LoVo (cell line): ENCODE results near the gene OR4D9.
"Not testable (repeated sequence)": the region's sequence is repeated elsewhere in the genome, so short reads cannot be mapped to it uniquely, and the experiment has no call there.

ENCODE experiments used
- DNase-seq: peaks from one replicate; pipeline ENCODE4 v3.0.0-alpha.2; 2016; ENCODE audit warnings: low spot score

Gene OR4D9

GRCh38 chr11:59510941-59511589 is at the start of gene OR4D9:
OR4D9 (plus strand) TSS chr11:59511539; CDS start chr11:59514913, 3,374 bp downstream.
- DNase-seq = no peak

GRCh38 chr11:59463190-59463641 is 48.1 kb upstream of the OR4D9 start:
- DNase-seq = no peak

DNA sequence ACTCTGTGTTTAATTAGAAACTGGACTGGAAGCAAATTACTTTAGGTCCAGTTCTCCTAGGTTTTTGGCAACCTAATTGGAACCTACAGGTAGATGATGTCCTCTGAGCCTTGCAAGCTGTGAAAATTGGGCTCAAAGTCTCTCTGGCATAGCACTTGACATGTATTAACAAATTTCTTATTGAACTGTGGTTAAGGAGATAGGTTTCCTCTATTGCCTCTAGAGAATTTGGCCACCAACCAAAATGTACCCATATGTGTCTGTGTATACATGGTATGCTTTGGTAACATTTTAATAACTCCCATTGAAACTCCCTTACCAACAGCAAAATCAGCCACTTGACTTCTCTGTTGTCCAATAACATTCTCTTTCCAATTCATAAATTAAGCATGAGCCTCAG is 38.3 kb upstream of the OR4D9 start, which contains the start of gene OR4D10:
Gene OR4D10, plus strand, starts transcription at position 301 of the 400 bp plus-strand sequence. CDS start 4,115 bp downstream, outside the sequence.
- no peak for DNase-seq

GRCh38 chr11:59475176-59475575 is 36.2 kb upstream of the OR4D9 start:
- DNase-seq = no peak

- no peak for DNase-seq
Measured at GRCh38 chr11:59479906-59480305, 31.4 kb upstream of the OR4D9 start.

DNA sequence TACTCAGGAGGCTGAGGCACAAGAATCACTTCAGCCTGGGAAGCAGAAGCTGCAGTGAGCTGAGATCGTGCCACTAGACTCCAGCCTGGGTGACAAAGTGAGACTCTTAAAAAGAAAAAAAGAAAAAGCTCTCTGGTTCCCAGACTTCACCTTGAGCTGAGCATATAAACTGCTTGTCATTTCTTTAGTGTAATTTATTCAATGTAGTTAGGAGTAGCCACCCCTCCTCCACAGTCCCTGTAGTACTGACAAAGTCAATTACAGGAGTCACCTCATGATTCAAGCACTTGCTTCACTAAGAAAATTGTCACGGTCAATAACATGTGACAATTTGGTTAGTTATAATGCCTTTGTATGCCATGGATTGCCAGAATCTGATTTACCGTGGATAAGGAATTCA is 31.0 kb upstream of the OR4D9 start:
- no peak for DNase-seq

DNA sequence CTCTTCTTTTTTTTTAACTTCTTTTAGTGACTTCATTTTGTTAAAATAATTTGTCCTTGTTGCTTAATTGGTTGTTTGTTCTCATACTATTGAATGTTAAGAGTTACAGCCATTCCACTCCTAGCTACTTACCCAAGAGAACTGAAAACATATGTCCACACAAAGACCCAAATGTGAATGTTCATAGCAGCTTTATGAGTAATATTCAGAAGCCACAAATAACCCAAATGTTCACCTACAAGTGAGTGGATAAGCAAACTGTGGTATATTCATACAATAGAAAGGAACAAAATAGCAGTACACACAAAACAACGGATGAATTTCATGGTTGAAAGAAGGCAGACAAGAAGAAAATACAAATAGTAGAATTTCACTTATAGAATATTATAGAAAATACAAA is 9.4 kb upstream of the OR4D9 start:
- DNase-seq = no peak

DNA sequence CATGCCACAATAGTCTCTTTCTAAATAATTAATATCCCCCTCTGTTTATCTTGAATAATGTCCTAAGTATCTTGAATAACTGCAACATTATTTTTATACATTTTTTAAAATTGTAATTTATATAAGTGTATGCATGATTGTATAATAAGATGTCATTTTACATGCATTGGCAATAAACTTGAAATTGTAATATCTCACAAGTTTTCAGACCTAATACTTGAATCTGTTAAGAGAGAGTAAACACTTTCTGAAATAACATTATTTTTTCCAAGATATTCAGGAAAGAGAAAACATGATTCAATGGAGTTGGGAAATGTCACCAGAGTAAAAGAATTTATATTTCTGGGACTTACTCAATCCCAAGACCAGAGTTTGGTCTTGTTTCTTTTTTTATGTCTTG is 8.1 kb upstream of the OR4D9 start, which contains the start of gene OR4D11:
Gene OR4D11, plus strand, starts transcription at position 301 of the 400 bp plus-strand sequence. Its CDS starts 0 bp downstream, at position 301.
- DNase-seq = no peak

DNA sequence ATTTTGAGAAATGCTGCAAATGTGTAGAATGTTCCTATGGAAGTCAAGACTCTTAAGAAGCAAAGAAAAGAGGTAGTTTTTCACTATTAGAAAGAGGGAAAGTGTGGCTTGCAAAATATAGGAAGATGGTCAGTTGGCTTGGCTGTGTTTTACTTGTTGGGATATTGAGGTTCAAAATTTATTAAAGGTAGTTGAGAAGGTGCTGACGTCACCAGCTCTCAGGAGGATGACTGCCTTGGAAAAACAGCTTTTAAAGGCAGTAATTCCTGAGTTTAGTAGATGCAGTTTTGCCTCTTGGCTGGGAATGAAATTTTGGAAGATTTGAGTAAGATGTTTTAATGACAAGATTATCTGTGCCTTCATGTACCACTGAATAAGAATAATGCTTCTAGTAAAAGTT is 336 bp downstream of the OR4D9 start:
- DNase-seq = no peak

GRCh38 chr11:59520139-59520538 is 8.8 kb downstream of the OR4D9 start:
- DNase-seq = not testable (repeated sequence)

- DNase-seq = no peak
Measured at GRCh38 chr11:59520741-59521140, 9.4 kb downstream of the OR4D9 start.

DNA sequence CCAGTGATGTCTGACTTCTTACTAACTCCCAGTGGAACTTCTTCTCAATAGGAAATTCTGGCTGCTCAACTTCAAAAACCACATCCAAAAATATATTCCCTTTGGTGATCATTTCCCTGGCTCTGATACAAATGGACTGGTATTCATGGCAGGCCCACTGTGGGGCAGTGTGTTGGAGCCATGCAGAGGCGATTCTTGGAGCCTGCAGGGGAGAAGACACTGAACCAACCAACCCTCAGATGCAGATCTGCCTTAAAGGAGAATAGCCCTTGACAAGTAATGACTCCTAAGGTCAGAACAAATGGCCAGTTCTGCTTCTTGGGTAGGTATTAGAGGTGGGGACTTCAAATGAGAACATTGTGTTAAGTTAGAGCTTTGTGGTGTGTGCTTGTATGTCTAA is 12.2 kb downstream of the OR4D9 start:
- DNase-seq = no peak

- DNase-seq = no peak
Measured at GRCh38 chr11:59528711-59529110, 17.4 kb downstream of the OR4D9 start.

GRCh38 chr11:59532620-59533019 is 21.3 kb downstream of the OR4D9 start:
- no peak for DNase-seq

DNA sequence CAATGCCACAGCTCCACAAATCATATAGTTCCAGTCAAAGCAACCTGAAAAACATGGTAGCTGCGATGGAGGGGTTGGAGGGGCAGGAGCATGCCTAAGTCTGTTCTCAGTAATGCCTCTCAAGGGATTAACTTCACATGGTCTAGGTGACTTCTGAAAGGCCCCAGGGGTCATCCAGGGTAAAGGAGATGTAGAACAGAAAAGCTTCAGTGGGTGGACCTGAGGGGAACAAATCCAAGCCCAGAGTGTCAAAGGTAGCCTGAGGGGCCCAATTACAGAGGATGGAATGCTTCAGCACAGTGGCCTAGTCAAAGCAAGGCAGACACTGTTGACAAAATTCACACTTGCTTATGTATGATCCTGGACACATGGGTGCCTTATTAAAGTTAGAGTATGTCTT is 23.3 kb downstream of the OR4D9 start:
- no peak for DNase-seq

DNA sequence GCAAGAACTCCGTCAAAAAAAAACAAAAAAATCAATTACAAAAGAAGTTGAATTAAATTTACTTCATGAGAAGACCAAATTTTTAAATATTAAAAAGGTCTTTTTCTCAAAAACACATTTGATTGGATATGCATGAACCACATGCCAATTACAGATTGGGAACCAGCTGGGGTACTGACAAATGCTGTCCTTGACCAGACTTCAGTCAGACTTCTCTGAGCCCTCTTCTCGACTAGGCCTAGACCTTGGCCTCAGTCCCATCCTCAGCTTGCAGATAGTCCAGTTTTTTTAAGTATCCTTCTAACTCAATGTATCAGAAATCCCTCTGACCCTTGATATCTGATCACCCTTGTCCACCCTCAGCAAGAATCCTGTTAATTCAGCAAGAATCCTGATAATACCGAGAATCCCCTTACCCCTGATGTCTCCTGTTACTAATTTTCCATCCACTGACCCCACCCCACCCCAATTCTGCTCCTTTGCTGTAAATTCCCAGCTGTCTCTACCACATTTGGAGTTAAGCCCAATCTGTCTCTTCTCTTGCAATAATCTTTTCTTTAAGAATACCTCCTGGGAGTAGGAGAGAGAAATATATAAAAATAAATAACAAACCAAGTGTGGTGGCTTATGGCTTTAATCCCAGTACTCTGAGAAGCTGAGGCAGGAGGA is 30.9 kb downstream of the OR4D9 start:
- no peak for DNase-seq

DNA sequence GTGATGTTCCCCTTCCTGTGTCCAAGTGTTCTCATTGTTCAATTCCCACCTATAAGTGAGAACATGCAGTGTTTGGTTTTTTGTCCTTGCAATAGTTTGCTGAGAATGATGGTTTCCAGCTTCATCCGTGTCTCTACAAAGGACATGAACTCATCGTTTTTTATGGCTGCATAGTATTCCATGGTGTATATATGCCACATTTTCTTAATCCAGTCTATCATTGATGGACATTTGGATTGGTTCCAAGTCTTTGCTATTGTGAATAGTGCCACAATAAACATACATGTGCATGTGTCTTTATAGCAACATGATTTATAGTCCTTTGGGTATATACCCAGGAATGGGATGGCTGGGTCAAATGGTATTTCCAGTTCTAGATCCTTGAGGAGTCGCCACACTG is 32.4 kb downstream of the OR4D9 start:
- not testable (repeated sequence) for DNase-seq

DNA sequence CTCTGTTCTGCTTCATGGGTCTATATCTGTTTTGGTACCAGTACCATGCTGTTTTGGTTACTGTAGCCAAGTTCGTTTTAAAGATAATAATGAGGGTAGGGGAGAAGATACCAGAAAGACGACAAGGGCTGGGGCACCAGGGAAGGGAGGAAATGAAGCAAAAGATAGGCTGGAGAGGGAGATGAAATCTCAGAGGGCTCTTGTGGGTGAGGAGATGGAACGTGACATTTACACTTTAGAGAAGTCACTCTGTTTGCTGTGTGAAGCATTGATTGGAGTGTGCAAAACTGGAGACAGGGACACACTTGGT is 33.5 kb downstream of the OR4D9 start:
- DNase-seq = no peak

DNA sequence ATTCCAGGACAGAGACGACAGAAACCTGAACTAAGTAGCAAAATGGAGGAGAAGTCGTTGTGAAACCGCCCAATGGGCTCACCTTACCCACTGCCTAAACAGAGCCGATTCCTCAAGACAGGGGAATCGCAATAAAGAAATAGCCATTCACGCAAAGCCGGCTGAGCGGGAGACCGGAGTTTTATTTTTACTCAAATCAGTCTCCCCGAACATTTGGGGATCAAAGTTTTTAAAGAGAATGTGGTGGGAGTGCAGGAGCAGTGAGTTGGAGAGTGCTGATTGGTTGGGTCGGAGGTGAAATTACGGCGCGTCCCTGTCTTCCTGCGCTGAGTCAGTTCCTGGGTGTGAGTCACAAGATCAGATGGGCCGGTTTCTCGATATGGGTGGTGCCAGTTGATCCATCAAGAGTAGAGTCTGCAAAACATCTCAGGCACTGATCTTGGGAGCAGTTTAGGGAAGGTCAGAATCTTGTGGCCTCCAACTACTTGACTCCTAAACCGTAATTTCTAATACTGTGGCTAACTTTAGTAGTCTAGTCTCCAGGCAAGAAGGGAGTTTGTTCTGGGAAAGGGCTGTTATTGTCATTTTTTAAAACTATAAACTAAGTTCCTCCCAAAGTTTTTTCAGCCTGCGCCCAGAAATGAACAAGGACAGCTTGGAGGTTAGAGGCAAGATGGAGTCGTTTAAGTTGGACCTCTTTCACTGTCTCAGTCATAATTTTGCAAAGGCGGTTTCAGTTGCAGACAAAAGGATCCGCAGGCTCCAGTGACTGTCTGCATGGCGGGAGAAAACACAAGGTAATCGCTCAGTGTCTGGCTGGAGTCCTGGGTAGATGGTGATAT is 34.1 kb downstream of the OR4D9 start:
- peak; percentile 92 for DNase-seq

DNA sequence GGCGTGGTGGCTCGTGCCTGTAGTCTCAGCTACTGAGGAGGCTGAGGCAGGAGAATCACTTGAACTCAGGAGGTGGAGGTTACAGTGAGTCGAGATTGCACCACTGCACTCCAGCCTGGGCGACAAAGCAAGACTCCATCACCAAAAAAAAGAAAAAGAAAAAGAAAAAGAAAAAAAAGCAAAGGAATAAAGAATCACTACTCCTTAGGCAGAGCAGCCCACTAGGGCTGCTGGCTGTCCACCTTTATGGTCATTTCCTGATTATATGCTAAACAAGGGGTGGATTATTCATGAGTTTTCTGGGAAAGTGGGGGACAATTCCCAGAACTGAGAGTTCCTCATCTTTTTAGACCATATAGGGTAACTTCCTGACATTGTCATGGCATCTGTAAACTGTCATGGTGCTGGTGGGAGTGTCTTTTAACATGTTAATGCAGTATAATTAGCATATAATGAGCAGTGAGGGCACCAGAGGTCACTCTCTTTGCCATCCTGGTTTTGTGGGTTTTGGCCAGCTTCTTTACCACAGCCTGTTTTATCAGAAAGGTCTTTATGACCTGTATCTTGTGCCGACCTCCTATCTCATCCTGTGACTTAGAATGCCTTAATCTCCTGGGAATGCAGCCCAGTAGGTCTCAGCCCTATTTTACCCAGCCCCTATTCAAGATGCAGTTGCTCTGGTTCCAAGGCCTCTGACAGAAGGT is 36.4 kb downstream of the OR4D9 start:
- DNase-seq = not testable (repeated sequence)

DNA sequence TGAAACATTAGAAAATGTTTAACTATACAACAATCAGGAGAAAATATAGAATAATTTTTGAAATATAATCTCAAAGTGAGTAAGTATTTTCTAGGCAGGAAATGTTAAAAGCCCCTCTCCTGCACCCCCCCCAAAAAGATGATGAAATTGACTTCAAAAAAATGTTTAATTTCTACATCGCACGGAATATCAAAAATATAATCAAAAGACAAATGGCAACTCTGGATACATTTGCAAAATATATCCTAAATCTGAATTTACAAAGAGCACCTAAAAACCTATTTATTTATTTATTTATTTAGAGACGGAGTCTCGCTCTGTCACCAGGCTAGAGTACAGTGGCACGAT is 36.9 kb downstream of the OR4D9 start:
- no peak for DNase-seq

DNA sequence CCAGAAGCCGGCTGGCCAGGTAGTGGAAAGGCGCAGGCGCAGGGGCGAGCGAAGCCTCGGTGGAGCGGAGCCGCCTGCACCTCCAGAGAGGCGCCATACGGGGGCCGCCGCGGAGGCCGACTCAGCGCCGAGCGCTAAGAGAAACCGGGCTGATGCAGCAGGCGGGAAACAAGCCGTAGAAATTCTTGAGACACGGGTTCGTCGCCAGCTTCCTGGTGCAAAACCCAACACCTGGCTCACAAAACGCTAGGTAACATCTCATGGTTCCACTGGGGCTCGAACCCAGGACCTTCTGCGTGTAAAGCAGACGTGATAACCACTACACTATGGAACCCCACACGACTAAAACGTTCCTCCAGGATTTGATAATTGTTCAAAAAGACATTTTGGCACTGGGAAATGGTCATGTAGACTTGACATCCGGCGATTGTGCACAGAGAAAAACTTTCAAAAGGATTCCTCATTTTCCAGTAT is 39.1 kb downstream of the OR4D9 start:
- peak; percentile 88 for DNase-seq
